DND-41 (cell line): ENCODE results near the gene TSC2.

ENCODE experiments used
- CTCF ChIP-seq: IDR thresholded peaks from 2 replicates; pipeline ENCODE4 v1.5.1; 2012; ENCODE audit warnings: borderline replicate concordance, low read length, moderate library complexity, mild to moderate bottlenecking; ENCODE audit not compliant: poor library complexity, severe bottlenecking; ENCODE audit errors: extremely low read depth
- EZH2 ChIP-seq: IDR thresholded peaks from 3 replicates; pipeline ENCODE4 v1.6.1; 2012; ENCODE audit warnings: borderline replicate concordance, low read depth, mild to moderate bottlenecking, moderate library complexity, low read length, inconsistent platforms; ENCODE audit not compliant: severe bottlenecking

GRCh38 chr16:2066139-2066538 lies 18.4 kb downstream of the TSC2 start:
- TF ChIP-seq CTCF: no peak
- TF ChIP-seq EZH2: no peak
